ENCODE results near the gene TBC1D7.

TBC1D7 gene

DNA sequence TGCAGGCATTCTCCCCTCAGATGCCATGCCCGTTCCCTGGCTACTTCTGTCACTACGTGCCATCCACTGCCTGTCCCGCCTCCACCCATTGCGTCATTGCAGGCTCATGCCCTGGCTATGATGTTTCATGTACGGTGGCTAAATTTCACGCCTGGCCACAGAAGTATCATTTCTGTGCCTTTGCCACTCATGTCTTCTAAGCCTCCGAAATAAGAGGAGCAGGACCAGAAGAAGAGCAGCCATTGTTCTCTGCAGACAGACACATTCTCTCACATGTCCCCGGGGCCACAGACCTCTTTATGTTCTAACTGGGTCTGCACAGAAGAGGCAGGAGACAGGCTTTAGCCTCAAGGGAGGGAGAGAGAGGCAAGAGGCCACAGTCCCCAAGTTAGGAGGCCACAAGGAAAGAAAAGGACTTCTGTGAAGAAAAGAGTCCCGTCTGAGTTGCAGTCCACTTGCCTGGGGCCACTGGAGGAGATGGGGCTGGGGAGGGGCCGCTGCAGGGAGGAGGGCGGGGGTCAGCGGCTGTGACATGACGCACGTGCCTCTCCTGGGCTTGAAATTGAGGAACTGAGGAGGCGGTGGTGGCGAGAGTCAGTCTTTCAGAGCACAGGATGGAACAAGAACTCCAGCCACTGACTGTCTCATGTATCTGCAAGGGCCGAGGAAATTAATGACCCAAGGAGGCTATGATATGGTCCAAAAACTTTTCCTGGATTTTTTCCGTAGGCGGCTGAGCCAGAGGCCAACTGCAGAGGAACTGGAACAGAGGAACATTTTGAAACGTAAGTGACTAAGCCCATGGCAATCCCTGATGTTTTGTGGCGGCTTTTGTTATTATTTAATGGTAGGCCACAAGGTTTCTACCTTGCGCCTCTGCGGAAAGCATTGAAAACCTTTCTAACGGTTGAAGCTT lies 55.9 kb downstream of the TBC1D7 start (continued):
- TF ChIP-seq, protein P1, sequence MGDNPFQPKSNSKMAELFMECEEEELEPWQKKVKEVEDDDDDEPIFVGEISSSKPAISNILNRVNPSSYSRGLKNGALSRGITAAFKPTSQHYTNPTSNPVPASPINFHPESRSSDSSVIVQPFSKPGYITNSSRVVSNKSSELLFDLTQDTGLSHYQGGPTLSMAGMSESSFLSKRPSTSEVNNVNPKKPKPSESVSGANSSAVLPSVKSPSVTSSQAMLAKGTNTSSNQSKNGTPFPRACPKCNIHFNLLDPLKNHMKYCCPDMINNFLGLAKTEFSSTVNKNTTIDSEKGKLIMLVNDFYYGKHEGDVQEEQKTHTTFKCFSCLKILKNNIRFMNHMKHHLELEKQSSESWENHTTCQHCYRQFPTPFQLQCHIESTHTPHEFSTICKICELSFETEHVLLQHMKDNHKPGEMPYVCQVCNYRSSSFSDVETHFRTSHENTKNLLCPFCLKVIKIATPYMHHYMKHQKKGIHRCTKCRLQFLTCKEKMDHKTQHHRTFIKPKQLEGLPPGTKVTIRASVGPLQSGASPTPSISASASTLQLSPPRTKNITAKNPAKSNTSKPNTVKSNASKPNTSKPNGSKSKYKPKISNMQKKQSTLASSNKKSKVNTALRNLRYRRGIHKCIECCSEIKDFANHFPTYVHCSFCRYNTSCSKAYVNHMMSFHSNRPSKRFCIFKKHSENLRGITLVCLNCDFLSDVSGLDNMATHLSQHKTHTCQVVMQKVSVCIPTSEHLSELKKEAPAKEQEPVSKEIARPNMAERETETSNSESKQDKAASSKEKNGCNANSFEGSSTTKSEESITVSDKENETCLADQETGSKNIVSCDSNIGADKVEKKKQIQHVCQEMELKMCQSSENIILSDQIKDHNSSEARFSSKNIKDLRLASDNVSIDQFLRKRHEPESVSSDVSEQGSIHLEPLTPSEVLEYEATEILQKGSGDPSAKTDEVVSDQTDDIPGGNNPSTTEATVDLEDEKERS (tag by site-specific recombination; IDR thresholded peaks at IDR 0.05) = no peak
- TF ChIP-seq ZNF560 (tag by site-specific recombination; IDR thresholded peaks at IDR 0.05; ENCODE audit: borderline replicate concordance) = no peak
- TF ChIP-seq TCF7L2 (IDR thresholded peaks at IDR 0.05; ENCODE audit: borderline replicate concordance, low read depth, low read length) = no peak
- TF ChIP-seq ZBTB26 (tag by site-specific recombination; optimal IDR thresholded peaks at IDR 0.05) = no peak
- TF ChIP-seq HOXA7 (CRISPR knock-in tag; IDR thresholded peaks at IDR 0.05; ENCODE audit: borderline replicate concordance) = no peak
- no peak for TF ChIP-seq ZNF140 (tag by site-specific recombination; IDR thresholded peaks at IDR 0.05)
- no peak for TF ChIP-seq ZNF645 (tag by site-specific recombination; IDR thresholded peaks at IDR 0.05)
- TF ChIP-seq ZNF654 (tag by site-specific recombination; IDR thresholded peaks at IDR 0.05; ENCODE audit: low read depth) = no peak
- no peak for TF ChIP-seq ZNF132 (tag by site-specific recombination; IDR thresholded peaks at IDR 0.05; ENCODE audit: borderline replicate concordance)

- Histone ChIP-seq H3K4me1 (ENCODE audit: control insufficient read depth, insufficient read depth, low read length) (0 out of 2 replicates have a peak, but pooled peaks cover 2% of the 10 kb centered on the region), H3K36me3 (ENCODE audit: control insufficient read depth in 2 of 2, insufficient read depth in 1 of 2, low read length in 2 of 2) (no peaks in the 10 kb centered on the region), H3K9me3 (ENCODE audit: control insufficient read depth, insufficient read depth, low read depth, low read length) (no peaks in the 10 kb centered on the region), H3K4me3 (ENCODE audit: low read depth, low read length) (no peak overlapping the region), H3K27ac (ENCODE audit: extremely low read depth, low read depth, low read length) (no peak overlapping the region)
- TF ChIP-seq ZNF211 (tag by site-specific recombination; IDR thresholded peaks at IDR 0.05; ENCODE audit: low read depth) (no peak), ZNF10 (tag by site-specific recombination; IDR thresholded peaks at IDR 0.05) (no peak), ZNF645 (tag by site-specific recombination; IDR thresholded peaks at IDR 0.05) (no peak), PRDM2 (tag by site-specific recombination; IDR thresholded peaks at IDR 0.05; ENCODE audit: borderline replicate concordance) (no peak), ZNF692 (tag by site-specific recombination; IDR thresholded peaks at IDR 0.05) (no peak), ZNF366 (tag by site-specific recombination; conservative IDR thresholded peaks at IDR 0.05) (no peak)
- CTCF ChIA-PET = interaction anchor here (0.7 to 2.4 kb wide), 3 partner anchors 9 to 319 kb away, joined by 3 to 9 read pairs (median 8); no protein-coding TSS in a partner anchor
- POLR2A ChIA-PET = interaction anchor here (0.6 to 2.0 kb wide), 3 partner anchors 59 to 1910 kb away, joined by 3 to 6 read pairs (median 4); partner anchors contain the start of genes SIRT5 and TBC1D7
These were observed 59.3 kb downstream of the TBC1D7 start for GRCh38 chr6:13268913-13269518.

Data from HEK293 (cell line).